Measurements from ENCODE around the gene PCDH9.

GRCh38 chr13:66967811-66968597, 262.1 kb downstream of the PCDH9 start:
- TF ChIP-seq CTCF (conservative IDR thresholded peaks at IDR 0.05 in 1 of 2, IDR thresholded peaks at IDR 0.05 in 1 of 2; ENCODE audit: extremely low read depth in 1 of 2, insufficient read depth in 1 of 2, low read depth in 1 of 2, low read length in 2 of 2) (no peak), EZH2 (IDR thresholded peaks at IDR 0.05; ENCODE audit: borderline replicate concordance, low read length) (no peak)

All from mammary epithelial cell (primary cell).